Measurements from ENCODE around the gene ITPR2.

Gene ITPR2

GRCh38 chr12:26748741-26749431 lies 84.1 kb downstream of the ITPR2 start:
- intact Hi-C loops (cut with DNase I; ENCODE audit: low total_unique reads): no loop called here
- H3K27ac ChIP-seq: no peak overlapping the region
- no peaks in the 10 kb centered on the region for H3K9me3 ChIP-seq
- H3K4me3 ChIP-seq: no peak overlapping the region
- no peak for TF ChIP-seq CTCF (IDR thresholded peaks at IDR 0.05)
- no peaks in the 10 kb centered on the region for H3K27me3 ChIP-seq
- H3K36me3 ChIP-seq: no peaks in the 10 kb centered on the region
- H3K4me1 ChIP-seq: no peaks in the 10 kb centered on the region
- DNase-seq: no peak

- Histone ChIP-seq H3K4me1 (no peaks in the 10 kb centered on the region), H3K27ac (no peak overlapping the region), H3K4me3 (no peak overlapping the region), H3K9me3 (no peaks in the 10 kb centered on the region), H3K27me3 (no peaks in the 10 kb centered on the region), H3K36me3 (no peaks in the 10 kb centered on the region)
- intact Hi-C loops (cut with DNase I; ENCODE audit: low total_unique reads): no loop called here
- DNase-seq: no peak
- no peak for TF ChIP-seq CTCF (IDR thresholded peaks at IDR 0.05)
Observed at GRCh38 chr12:26748412-26748740, 84.6 kb downstream of the ITPR2 start.

- Histone ChIP-seq H3K4me3 (no peak overlapping the region), H3K36me3 (no peaks in the 10 kb centered on the region), H3K4me1 (no peaks in the 10 kb centered on the region), H3K27ac (no peak overlapping the region), H3K27me3 (no peaks in the 10 kb centered on the region), H3K9me3 (no peaks in the 10 kb centered on the region)
- intact Hi-C loops (cut with DNase I; ENCODE audit: low total_unique reads): no loop called here
- no peak for TF ChIP-seq CTCF (IDR thresholded peaks at IDR 0.05)
- no peak for DNase-seq
Observed at GRCh38 chr12:26746121-26746714, 86.8 kb downstream of the ITPR2 start.

GRCh38 chr12:26744697-26745440 lies 88.1 kb downstream of the ITPR2 start:
- Histone ChIP-seq H3K4me1 (no peaks in the 10 kb centered on the region), H3K9me3 (no peaks in the 10 kb centered on the region), H3K27ac (no peak overlapping the region), H3K4me3 (no peak overlapping the region), H3K36me3 (no peaks in the 10 kb centered on the region), H3K27me3 (no peaks in the 10 kb centered on the region)
- DNase-seq: no peak
- intact Hi-C loops (cut with DNase I; ENCODE audit: low total_unique reads): no loop called here
- no peak for TF ChIP-seq CTCF (IDR thresholded peaks at IDR 0.05)

GRCh38 chr12:26744042-26744626 lies 88.9 kb downstream of the ITPR2 start:
- Histone ChIP-seq H3K4me3 (no peak overlapping the region), H3K27me3 (no peaks in the 10 kb centered on the region), H3K36me3 (no peaks in the 10 kb centered on the region), H3K9me3 (no peaks in the 10 kb centered on the region), H3K27ac (no peak overlapping the region), H3K4me1 (no peaks in the 10 kb centered on the region)
- no peak for DNase-seq
- intact Hi-C loops (cut with DNase I; ENCODE audit: low total_unique reads): no loop called here
- no peak for TF ChIP-seq CTCF (IDR thresholded peaks at IDR 0.05)

Data from tibial artery (tissue), 4 donors.